GM12875 (cell line): Measurements from ENCODE around the gene DEK.

Source experiments
- H3K4me3 ChIP-seq: one replicate; pipeline ENCODE4 v1.5.1; 2011; ENCODE audit warnings: low read depth, low read length, control low read depth
- CTCF ChIP-seq: IDR thresholded peaks from 2 replicates; pipeline ENCODE4 v1.5.1; 2011; ENCODE audit warnings: low read depth, mild to moderate bottlenecking, control low read depth, inconsistent platforms, low read length, moderate library complexity, borderline replicate concordance; ENCODE audit not compliant: insufficient read depth

The DEK gene

GRCh38 chr6:18254793-18255192, 9.5 kb downstream of the DEK start:
- H3K4me3 ChIP-seq, result no peak overlapping the region
- no peak for TF ChIP-seq CTCF

GRCh38 chr6:18253635-18254034, 10.7 kb downstream of the DEK start:
- no peak for TF ChIP-seq CTCF
- H3K4me3 ChIP-seq, result no peak overlapping the region

- no peak overlapping the region for H3K4me3 ChIP-seq
- no peak for TF ChIP-seq CTCF
These were observed 15.1 kb downstream of the DEK start for GRCh38 chr6:18249271-18249670.

- no peak for TF ChIP-seq CTCF
- H3K4me3 ChIP-seq, result no peak overlapping the region
These were observed 15.6 kb downstream of the DEK start for GRCh38 chr6:18248698-18249097.

DNA sequence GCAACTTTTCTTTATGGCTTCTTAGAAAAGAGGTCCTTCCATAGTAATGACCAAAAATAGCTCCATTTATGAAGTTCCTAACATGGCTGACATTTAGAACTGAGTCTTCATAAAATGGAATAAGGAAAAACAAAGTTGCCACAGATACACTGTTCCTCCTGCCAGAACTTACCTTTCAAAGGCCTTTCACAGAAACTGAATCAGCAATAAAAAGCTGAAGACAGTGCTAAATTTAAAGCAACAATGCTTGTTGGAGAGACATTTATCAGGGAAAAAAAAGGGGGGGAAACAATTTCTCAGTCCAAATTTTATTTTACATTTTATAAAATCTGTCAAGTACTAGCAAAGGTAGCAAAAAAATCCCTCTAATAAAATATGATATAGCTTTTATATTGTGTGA, 17.3 kb downstream of the DEK start:
- no peak for TF ChIP-seq CTCF
- H3K4me3 ChIP-seq, result no peak overlapping the region

DNA sequence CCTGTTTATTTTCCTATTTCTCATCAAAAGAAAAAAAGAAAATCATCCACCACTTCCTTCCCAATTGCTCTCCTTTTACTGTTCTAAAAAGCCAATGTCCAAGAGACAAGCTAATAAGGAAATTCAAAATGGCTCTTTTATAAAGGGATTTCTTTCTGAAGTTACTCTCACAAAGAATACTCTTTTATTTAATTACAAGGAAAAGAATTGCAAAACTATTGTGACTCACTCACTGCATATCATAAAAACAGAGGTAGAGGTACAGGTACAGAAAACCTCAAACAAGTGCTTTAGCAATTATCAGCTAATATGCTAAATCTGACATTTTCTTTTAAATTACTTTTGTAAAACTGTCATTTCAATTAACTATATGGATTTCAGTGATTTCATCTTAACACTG, 18.1 kb downstream of the DEK start:
- TF ChIP-seq CTCF, result no peak
- no peak overlapping the region for H3K4me3 ChIP-seq

- no peak overlapping the region for H3K4me3 ChIP-seq
- no peak for TF ChIP-seq CTCF
These were observed 18.7 kb downstream of the DEK start for GRCh38 chr6:18245642-18246041.
